ENCODE measurements around the gene ATP2B1. TPM values are rescaled to one million over a fixed set of nuclear protein-coding genes. Genes with fewer than 3 reads are reported as not detected.

The ATP2B1 gene
- total and polyA plus RNA-seq, 2 of the 13 experiments (the other 11 are each of a cell fraction or from before 2014, with no cell fraction given): 12.1 to 60.2 TPM

GRCh38 chr12:89593233-89593632 lies 115.4 kb downstream of the ATP2B1 start:
- in situ Hi-C loops (cut with HindIII; ENCODE audit: extremely low pct_ligation_motif_present, low pct_unique_long_range_greater_than_20kb): no loop called here
- ATAC-seq (no peak), DNase-seq (ENCODE audit: low spot score) (no peak), FAIRE-seq (no peak)
- no peaks in the 10 kb centered on the region for H3K9me3 ChIP-seq (ENCODE audit: low read length)
- no TSS peak for BruUV-seq (replicated peaks)
- no peak overlapping the region for H3K4me3 ChIP-seq (replicated peaks in 1 of 3; ENCODE audit: insufficient read depth in 1 of 3, low read depth in 2 of 3, low read length in 3 of 3)
- peaks cover 3 to 6% of the 10 kb centered on the region in 2 experiments; a peak in 4 of 5 replicates for H3K36me3 ChIP-seq (replicated peaks in 1 of 2; ENCODE audit: control insufficient read depth in 1 of 2, insufficient read depth in 2 of 2, low read length in 2 of 2)
- CTCF ChIA-PET (ENCODE audit: low intra/inter-chr PET ratio, low total read pairs): no interaction called here
- TF ChIP-seq PRPF4 (IDR thresholded peaks at IDR 0.05; ENCODE audit: low read depth, low read length, poor library complexity, severe bottlenecking) (no peak), NR1H2 (CRISPR knock-in tag; IDR thresholded peaks at IDR 0.05; ENCODE audit: borderline replicate concordance, low read depth) (no peak), TP53 (CRISPR knock-in tag; conservative IDR thresholded peaks at IDR 0.05) (no peak), IRF1 (CRISPR knock-in tag; IDR thresholded peaks at IDR 0.05; ENCODE audit: low read depth) (no peak), ZXDC (CRISPR knock-in tag; IDR thresholded peaks at IDR 0.05) (no peak), TAF15 (IDR thresholded peaks at IDR 0.05; ENCODE audit: low read depth, low read length, poor library complexity, severe bottlenecking) (no peak), NFATC3 (CRISPR knock-in tag; IDR thresholded peaks at IDR 0.05) (no peak), FOSL2 (CRISPR knock-in tag; IDR thresholded peaks at IDR 0.05) (no peak), SKIL (CRISPR knock-in tag; IDR thresholded peaks at IDR 0.05; ENCODE audit: borderline replicate concordance) (no peak), ATF3 (CRISPR knock-in tag; IDR thresholded peaks at IDR 0.05) (no peak), ZFP90 (CRISPR knock-in tag; IDR thresholded peaks at IDR 0.05; ENCODE audit: borderline replicate concordance) (no peak)
- 96% methylated on average over 4 of the region's 4 CpGs for whole genome bisulfite sequencing (ENCODE audit: low lambda C conversion rate)
- no peak overlapping the region for H3K9ac ChIP-seq (ENCODE audit: insufficient read depth, low read depth, low read length)
- POLR2A ChIA-PET: no interaction called here
- H3K27me3 ChIP-seq (ENCODE audit: control insufficient read depth in 1 of 2, insufficient read depth in 2 of 2, low read length in 2 of 2): no peaks in the 10 kb centered on the region
- intact Hi-C loops (cut with micrococcal nuclease; ENCODE audit: unreplicated experiment): no loop called here
- no peak overlapping the region for H3K4me2 ChIP-seq (ENCODE audit: low read depth, low read length)
- H3K27ac ChIP-seq (ENCODE audit: extremely low read length, insufficient read depth, low read length): no peak overlapping the region
- H2AFZ ChIP-seq (ENCODE audit: low read length): no peak overlapping the region
- no peaks in the 10 kb centered on the region for H4K20me1 ChIP-seq (ENCODE audit: insufficient read depth, low read length)
- no peaks in the 10 kb centered on the region for H3K79me2 ChIP-seq (ENCODE audit: insufficient read depth, low read length)
- peaks cover 14% of the 10 kb centered on the region for H3K4me1 ChIP-seq (ENCODE audit: insufficient read depth, low read length)
